A549 treated with AZD2906 at 1 μM for 4 hours (cell line): ENCODE measurements around the gene TOR4A. TPM values are rescaled to one million over a fixed set of nuclear protein-coding genes. Genes with fewer than 3 reads are reported as not detected.

Source experiments
- total RNA-seq: library from RNA; stranded (reverse); fragments of 200-300 nt; extraction: Qiagen RNA extraction; gene quantifications from 5 replicates; pipeline ENCODE4 v1.2.3, GENCODE V29; 2022

Gene TOR4A
- total RNA-seq, result 18.3 to 26.4 TPM (median 25.4 TPM) in 5 replicates

DNA sequence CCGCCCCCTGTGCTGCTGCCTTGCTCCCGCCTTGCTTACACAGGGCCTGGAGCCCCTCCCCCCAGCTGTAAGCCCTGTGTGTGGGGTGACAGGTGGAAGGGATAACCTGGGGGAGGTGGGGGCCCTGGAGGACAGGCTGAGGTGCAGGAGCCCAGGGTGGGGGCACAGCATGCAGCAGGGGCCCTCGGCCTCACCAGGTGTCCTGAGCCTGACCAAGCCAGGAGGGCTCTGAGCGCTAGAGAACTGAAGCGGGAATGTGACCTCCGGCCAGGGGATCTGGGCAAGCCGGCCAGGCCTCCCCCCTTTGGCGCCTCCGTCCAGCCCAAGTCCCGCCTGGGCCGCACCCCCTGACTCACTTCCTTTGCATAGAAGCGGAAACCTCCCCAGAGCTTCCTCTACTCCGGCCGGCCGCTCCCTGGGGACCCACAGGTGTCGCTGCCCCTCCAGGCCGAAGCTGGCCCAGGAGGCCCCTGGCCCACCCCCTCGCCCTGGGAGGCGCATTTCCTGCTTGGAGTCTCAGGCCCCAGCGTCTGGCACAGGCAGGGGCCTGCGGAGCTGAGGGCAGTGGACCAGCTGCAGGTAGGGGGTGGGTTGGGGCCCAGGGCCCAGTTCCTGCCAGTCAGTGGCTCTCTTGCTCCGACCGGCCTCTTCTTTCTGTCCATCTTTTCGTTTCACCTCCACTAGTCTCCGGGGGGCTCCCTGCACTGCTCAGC, at the start of gene TOR4A:
TSS of gene TOR4A (plus strand) at position 398 of the 713 bp plus-strand sequence. CDS start 964 bp downstream, outside the sequence.

DNA sequence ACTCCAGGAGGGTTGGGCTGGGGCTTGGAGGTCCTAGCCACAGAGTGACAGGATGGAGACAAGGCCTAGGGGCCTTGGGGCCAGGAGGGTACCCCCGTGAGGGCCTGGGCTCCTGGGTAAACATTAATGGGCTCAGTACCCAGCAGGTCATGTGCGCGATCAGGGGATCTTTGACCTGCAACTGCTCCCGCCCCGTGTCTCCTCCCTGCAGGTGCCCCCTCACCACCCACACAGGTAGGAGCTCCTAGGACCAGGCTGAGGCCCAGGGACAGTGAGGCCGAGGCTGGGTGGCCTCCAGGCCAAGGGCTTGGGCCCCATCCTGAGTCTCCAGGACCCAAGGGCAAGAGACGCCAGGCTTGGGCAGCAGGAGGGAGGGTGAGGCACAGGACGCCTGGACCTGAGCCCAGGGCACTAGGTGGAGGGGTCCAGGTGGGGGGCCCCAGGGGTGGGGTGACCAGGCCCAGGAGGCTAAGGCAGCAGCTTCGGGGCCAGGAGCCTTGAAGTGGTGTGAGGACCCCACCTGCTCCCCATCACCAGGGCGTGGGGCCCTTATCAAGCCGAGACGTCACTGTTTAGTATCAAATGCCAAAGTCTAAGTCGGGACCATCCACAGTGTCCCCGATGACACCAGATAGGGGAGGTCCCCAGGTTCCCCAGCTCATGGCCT, 46.7 kb upstream of the TOR4A start, which contains the start of gene SLC34A3:
TSS of gene SLC34A3 (plus strand) at position 197 of the 667 bp plus-strand sequence. CDS start 802 bp downstream, outside the sequence.

DNA sequence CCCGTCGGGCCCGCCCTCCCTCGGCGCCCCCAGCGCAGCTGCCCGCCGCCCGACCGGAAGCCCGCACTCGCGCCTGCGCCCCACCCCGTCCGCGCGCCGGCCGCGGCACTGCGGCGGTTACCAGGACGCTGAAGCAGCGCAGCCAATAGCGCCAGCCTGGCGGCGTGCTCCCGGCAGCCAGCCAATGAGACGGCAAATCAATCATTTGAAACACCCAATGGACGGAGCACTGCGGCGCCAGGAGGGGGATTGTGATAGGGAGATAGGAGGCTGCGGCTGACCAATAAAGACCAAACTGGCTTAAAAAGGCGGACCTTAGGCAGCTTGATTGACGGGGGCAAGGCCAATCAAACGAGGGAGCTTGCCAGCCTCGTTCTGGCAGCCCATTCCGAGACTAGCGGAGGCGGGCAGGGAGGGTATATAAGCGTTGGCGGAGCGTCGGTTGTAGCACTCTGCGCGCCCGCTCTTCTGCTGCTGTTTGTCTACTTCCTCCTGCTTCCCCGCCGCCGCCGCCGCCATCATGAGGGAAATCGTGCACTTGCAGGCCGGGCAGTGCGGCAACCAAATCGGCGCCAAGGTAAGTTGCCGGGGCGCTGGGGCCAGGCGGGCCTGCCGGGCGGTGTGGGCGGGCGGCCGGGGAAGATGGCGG, 36.6 kb upstream of the TOR4A start, which contains the start of gene TUBB4B:
TSS of gene TUBB4B (plus strand) at position 447 of the 649 bp plus-strand sequence. CDS start at position 521, 74 bp downstream.

DNA sequence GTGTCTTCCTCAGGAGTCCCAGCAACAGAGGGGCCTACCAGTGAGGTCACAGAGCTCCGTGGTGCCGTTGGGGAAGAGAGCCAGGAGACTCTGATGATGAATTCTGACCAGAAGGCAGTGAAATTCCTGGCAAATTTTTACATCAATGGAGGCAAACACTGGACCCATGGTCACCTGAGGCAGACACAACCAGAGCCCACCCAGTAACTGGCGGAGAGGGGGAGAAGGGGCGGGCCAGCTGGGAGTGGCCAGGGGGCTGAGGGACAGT, 26.4 kb upstream of the TOR4A start, which contains the start of gene STPG3:
TSS of gene STPG3 (plus strand) at position 93 of the 268 bp plus-strand sequence. CDS start at position 94, 1 bp downstream.

DNA sequence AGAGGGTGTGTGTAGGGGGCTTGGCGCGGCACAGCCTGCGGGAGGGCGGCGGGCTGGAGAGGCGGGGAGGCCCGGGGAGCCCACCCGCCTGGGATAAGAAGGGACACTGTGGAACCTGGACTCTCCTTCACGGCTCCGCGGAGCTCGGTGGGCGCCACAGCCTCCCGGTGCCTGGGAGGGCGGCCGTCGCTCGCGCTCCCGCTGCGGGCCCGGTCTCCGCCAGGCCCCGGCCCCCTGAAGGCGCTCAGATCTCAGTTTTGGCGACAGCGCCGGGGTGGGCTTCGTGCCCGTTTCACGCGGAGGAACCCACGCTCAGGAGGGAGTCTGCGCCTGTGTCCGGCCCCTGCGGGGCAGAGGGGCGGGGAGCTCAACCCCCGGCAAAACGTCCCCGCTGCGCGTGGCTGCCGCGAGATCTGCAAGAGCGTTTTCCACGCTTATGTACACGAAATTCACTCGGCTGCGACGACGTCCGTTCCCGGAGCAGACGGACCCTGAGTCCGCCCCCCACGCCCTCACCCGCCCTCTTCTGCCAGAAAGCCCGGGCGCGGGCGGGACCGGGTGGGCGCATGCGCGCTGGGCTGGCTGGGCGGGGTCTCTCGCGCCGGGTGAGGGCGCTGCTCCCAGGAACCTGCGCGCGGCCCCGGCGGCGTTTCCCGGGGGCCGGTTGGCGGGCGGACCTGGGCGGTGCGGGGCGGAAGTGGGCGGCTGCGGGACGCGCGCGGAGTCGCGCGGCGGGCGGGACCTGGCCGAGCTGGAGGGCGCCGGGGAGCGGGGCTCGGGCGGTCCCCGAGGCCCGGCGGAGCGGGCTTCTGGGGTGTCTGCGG, 22.7 kb upstream of the TOR4A start, which contains the start of gene NELFB:
TSS of gene NELFB (plus strand) at position 704 of the 824 bp plus-strand sequence.

DNA sequence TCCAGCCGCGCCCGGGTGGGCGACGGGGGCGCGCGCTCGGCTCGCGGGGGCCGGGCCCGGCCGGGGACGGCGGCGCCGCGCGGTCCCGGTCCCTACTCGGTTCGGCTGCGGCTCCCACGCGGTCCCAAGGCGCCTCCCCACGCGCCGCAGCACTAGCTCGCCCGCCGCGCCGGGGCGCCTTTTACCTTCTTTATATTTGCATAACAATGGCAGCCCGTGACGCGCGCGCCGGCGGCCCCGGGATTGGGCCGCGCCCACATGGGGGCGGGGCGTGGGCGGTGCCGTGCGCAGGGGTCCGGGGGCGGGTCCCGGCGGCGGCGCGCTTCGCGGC, 24.6 kb downstream of the TOR4A start, which contains the start of gene NRARP:
TSS of gene NRARP (minus strand) at position 154 of the 331 bp plus-strand sequence. CDS start 343 bp downstream, outside the sequence.

Other genes starting within 250 kb of the TOR4A start
- gene ABCA2, start 249.5 kb upstream of the TOR4A start, total RNA-seq, result 19.1 to 28.9 TPM (median 24.6 TPM) in 5 replicates
- 0.06 to 0.07 TPM (median 0.06 TPM) in 4 of 5 replicates, not detected in the other for gene FUT7, start 245.6 kb upstream of the TOR4A start, total RNA-seq
- gene NPDC1, start 231.5 kb upstream of the TOR4A start, total RNA-seq, result 37.5 to 92.6 TPM (median 80.3 TPM) in 5 replicates
- gene ENTPD2, start 223.7 kb upstream of the TOR4A start, total RNA-seq, result 2.9 to 6.2 TPM (median 5.7 TPM) in 5 replicates
- 14.8 to 26.1 TPM (median 23.7 TPM) in 5 replicates for gene SAPCD2, start 207.2 kb upstream of the TOR4A start, total RNA-seq
- 8.9 to 14.8 TPM (median 10.9 TPM) in 5 replicates for gene UAP1L1, start 200.2 kb upstream of the TOR4A start, total RNA-seq
- gene MAN1B1, start 190.7 kb upstream of the TOR4A start, total RNA-seq, result 44.5 to 54.0 TPM (median 52.2 TPM) in 5 replicates
- gene DPP7, start 163.0 kb upstream of the TOR4A start, total RNA-seq, result 66.9 to 123 TPM (median 112 TPM) in 5 replicates
- 0.11 to 0.91 TPM (median 0.63 TPM) in 5 replicates for gene GRIN1, start 138.6 kb upstream of the TOR4A start, total RNA-seq
- 0.39 to 1.9 TPM (median 1.2 TPM) in 5 replicates for gene LRRC26, start 107.7 kb upstream of the TOR4A start, total RNA-seq
- gene TMEM210, start 105.7 kb upstream of the TOR4A start, total RNA-seq, result not detected in 5 replicates
- gene ANAPC2, start 89.2 kb upstream of the TOR4A start, total RNA-seq, result 21.8 to 36.5 TPM (median 33.4 TPM) in 5 replicates
- gene SSNA1, start 89.0 kb upstream of the TOR4A start, total RNA-seq, result 98.0 to 157 TPM (median 144 TPM) in 5 replicates
- 8.2 to 12.3 TPM (median 11.7 TPM) in 5 replicates for gene TPRN, start 77.0 kb upstream of the TOR4A start, total RNA-seq
- 35.4 to 47.2 TPM (median 45.3 TPM) in 5 replicates for gene TMEM203, start 72.1 kb upstream of the TOR4A start, total RNA-seq
- 11.5 to 17.4 TPM (median 15.7 TPM) in 5 replicates for gene NDOR1, start 72.0 kb upstream of the TOR4A start, total RNA-seq
- gene RNF208, start 55.5 kb upstream of the TOR4A start, total RNA-seq, result 0.91 to 2.8 TPM (median 2.1 TPM) in 5 replicates
- 3.0 to 5.0 TPM (median 5.0 TPM) in 5 replicates for gene CYSRT1, start 52.6 kb upstream of the TOR4A start, total RNA-seq
- 0.12 to 0.38 TPM (median 0.25 TPM) in 5 replicates for gene RNF224, start 50.2 kb upstream of the TOR4A start, total RNA-seq
- 0.03 to 0.15 TPM (median 0.10 TPM) in 4 of 5 replicates, not detected in the other for gene SLC34A3, start 46.8 kb upstream of the TOR4A start, total RNA-seq
- 633 to 818 TPM (median 765 TPM) in 5 replicates for gene TUBB4B, start 36.4 kb upstream of the TOR4A start, total RNA-seq
- gene STPG3, start 26.4 kb upstream of the TOR4A start, total RNA-seq, result not detected in 5 replicates
- 46.9 to 62.8 TPM (median 58.2 TPM) in 5 replicates for gene NELFB, start 22.4 kb upstream of the TOR4A start, total RNA-seq
- 2.1 to 4.1 TPM (median 3.6 TPM) in 5 replicates for gene NRARP, start 24.5 kb downstream of the TOR4A start, total RNA-seq
- gene EXD3, start 145.4 kb downstream of the TOR4A start, total RNA-seq, result 4.8 to 6.5 TPM (median 5.7 TPM) in 5 replicates
- 0.71 to 1.8 TPM (median 1.6 TPM) in 5 replicates for gene NOXA1, start 145.7 kb downstream of the TOR4A start, total RNA-seq
- 0.07 to 0.24 TPM (median 0.19 TPM) in 5 replicates for gene ENTPD8, start 163.6 kb downstream of the TOR4A start, total RNA-seq
- 31.6 to 45.3 TPM (median 40.2 TPM) in 5 replicates for gene NSMF, start 181.6 kb downstream of the TOR4A start, total RNA-seq